ENCODE data around the gene EDARADD. TPM values are rescaled to one million over a fixed set of nuclear protein-coding genes. Genes with fewer than 3 reads are reported as not detected.

The EDARADD gene
- total and polyA plus RNA-seq, 2 of the 13 experiments (the other 11 are each of a cell fraction or from before 2014, with no cell fraction given) = 0.03 TPM; not detected in 1

DNA sequence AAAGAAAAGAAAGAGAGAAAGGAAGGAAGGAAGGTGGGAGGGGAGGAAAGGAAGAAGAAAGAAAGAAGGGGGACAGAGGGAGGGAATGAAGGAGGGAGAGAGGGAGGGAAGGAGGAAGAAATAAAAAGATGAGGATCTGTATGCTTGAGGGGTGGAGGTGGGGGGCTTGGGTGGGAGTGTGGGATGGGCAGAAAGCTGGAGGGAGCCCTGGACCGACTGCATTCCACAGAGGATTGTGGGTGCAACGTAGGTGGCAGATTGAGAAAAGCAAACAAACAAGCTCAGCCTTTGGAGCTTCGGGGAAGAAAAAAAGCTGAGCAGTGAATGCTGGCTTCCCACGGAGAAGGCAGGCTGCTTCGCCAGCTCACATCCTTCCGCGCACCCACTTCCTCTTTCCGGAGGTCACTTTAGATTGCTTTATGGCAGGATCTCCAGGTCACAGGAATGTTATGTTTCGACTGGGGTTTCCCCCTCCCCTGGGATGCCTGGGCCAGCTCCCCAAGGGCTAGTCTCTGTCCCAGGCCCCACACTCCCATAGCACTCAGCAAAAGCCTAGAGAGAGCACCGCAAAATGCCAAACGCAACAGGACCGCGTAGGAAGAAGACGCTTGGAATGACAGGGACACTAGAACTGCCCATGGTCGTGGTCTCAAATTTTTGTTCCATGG is 109.0 kb downstream of the EDARADD start (continued):
- TF ChIP-seq PATZ1 (CRISPR knock-in tag; IDR thresholded peaks at IDR 0.05) = peak; percentile 64
- TF ChIP-seq, protein P1, sequence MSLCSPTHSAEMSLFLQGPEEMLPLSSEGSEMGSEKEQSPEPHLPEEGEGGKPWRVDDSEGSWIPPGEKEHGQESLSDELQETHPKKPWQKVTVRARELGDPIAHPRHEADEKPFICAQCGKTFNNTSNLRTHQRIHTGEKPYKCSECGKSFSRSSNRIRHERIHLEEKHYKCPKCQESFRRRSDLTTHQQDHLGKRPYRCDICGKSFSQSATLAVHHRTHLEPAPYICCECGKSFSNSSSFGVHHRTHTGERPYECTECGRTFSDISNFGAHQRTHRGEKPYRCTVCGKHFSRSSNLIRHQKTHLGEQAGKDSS (CRISPR knock-in tag; IDR thresholded peaks at IDR 0.05; ENCODE audit: borderline replicate concordance, low read depth) = no peak
- no peak for TF ChIP-seq ZMAT5 (CRISPR knock-in tag; IDR thresholded peaks at IDR 0.05; ENCODE audit: borderline replicate concordance, low read depth)
- peak; percentile 62; the same call in 1 of the 2 replicates for TF ChIP-seq CBX5 (CRISPR knock-in tag; IDR thresholded peaks at IDR 0.05; ENCODE audit: borderline replicate concordance)
- TF ChIP-seq HNRNPH1 (optimal IDR thresholded peaks at IDR 0.05; ENCODE audit: low read depth, low read length) = no peak
- TF ChIP-seq KAT8 (CRISPR knock-in tag; IDR thresholded peaks at IDR 0.05) = peak; percentile 62; the same call in 1 of the 2 replicates
- no peak for TF ChIP-seq RELA (CRISPR knock-in tag; IDR thresholded peaks at IDR 0.05)
- TF ChIP-seq SOX6 (IDR thresholded peaks at IDR 0.05) = no peak
- peak; percentile 74 for TF ChIP-seq SOX6 (CRISPR knock-in tag; IDR thresholded peaks at IDR 0.05)
- TF ChIP-seq ZNF34 (CRISPR knock-in tag; IDR thresholded peaks at IDR 0.05; ENCODE audit: borderline replicate concordance) = no peak
- no peak for TF ChIP-seq ZNF704 (CRISPR knock-in tag; IDR thresholded peaks at IDR 0.05; ENCODE audit: borderline replicate concordance)
- TF ChIP-seq RFX3 (CRISPR knock-in tag; IDR thresholded peaks at IDR 0.05) = no peak
- no peak for TF ChIP-seq GZF1 (CRISPR knock-in tag; IDR thresholded peaks at IDR 0.05)
- TF ChIP-seq, protein P2, sequence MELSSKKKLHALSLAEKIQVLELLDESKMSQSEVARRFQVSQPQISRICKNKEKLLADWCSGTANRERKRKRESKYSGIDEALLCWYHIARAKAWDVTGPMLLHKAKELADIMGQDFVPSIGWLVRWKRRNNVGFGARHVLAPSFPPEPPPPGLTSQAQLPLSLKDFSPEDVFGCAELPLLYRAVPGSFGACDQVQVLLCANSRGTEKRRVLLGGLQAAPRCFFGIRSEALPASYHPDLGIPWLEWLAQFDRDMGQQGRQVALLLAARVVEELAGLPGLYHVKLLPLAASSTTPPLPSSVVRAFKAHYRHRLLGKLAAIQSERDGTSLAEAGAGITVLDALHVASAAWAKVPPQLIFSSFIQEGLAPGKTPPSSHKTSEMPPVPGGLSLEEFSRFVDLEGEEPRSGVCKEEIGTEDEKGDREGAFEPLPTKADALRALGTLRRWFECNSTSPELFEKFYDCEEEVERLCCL (CRISPR knock-in tag; IDR thresholded peaks at IDR 0.05; ENCODE audit: borderline replicate concordance) = no peak
- TF ChIP-seq ETV5 (CRISPR knock-in tag; IDR thresholded peaks at IDR 0.05; ENCODE audit: borderline replicate concordance) = peak; percentile 98
- TF ChIP-seq ZNF12 (CRISPR knock-in tag; IDR thresholded peaks at IDR 0.05) = no peak
- TF ChIP-seq, protein P3, sequence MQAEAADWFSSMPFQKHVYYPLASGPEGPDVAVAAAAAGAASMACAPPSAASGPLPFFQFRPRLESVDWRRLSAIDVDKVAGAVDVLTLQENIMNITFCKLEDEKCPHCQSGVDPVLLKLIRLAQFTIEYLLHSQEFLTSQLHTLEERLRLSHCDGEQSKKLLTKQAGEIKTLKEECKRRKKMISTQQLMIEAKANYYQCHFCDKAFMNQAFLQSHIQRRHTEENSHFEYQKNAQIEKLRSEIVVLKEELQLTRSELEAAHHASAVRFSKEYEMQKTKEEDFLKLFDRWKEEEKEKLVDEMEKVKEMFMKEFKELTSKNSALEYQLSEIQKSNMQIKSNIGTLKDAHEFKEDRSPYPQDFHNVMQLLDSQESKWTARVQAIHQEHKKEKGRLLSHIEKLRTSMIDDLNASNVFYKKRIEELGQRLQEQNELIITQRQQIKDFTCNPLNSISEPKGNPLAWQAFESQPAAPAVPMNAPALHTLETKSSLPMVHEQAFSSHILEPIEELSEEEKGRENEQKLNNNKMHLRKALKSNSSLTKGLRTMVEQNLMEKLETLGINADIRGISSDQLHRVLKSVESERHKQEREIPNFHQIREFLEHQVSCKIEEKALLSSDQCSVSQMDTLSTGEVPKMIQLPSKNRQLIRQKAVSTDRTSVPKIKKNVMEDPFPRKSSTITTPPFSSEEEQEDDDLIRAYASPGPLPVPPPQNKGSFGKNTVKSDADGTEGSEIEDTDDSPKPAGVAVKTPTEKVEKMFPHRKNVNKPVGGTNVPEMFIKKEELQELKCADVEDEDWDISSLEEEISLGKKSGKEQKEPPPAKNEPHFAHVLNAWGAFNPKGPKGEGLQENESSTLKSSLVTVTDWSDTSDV (CRISPR knock-in tag; IDR thresholded peaks at IDR 0.05) = no peak
- peak; percentile 52 for TF ChIP-seq NR2F6 (IDR thresholded peaks at IDR 0.05)
- peak; percentile 85 for TF ChIP-seq NR2F6 (CRISPR knock-in tag; IDR thresholded peaks at IDR 0.05)
- no peak for TF ChIP-seq CHD2 (IDR thresholded peaks at IDR 0.05; ENCODE audit: low read depth, low read length)

Data from HepG2 (cell line).